Lower leg skin (tissue), 4 donors: Measurements from ENCODE around the gene PLAC8L1. TPM values are rescaled to one million over a fixed set of nuclear protein-coding genes. Genes with fewer than 3 reads are reported as not detected.

Experiments
- DNase-seq, 2 donors: peaks; one replicate each; pipeline ENCODE4 v3.0.0-alpha.2; 2019; ENCODE audit warnings: low spot score in 2 of 2
- H3K4me3 ChIP-seq: fragments of 200-600 bp; sonication (generic); 2 replicates; pipeline ENCODE4 v1.5.1; 2017; ENCODE audit warnings: mild to moderate bottlenecking, low read depth; ENCODE audit not compliant: poor library complexity, severe bottlenecking
- CTCF ChIP-seq, 3 donors: fragments of 450-650 bp; IDR thresholded peaks; one replicate each; pipeline ENCODE4 v1.5.1; 2016; ENCODE audit warnings: antibody characterized with exemption in 3 of 3, mild to moderate bottlenecking in 3 of 3, moderate library complexity in 2 of 3
- POLR2A ChIP-seq, 2 donors: fragments of 450-650 bp; IDR thresholded peaks; one replicate each; pipeline ENCODE4 v1.6.1; 2016 to 2017; ENCODE audit warnings: antibody characterized with exemption in 2 of 2, mild to moderate bottlenecking in 1 of 2, moderate library complexity in 1 of 2
- WGBS, 2 donors: methylation state at CpG; one replicate each; pipeline ENCODE4 v1.1.5; 2018; 5-methylcytosine and 5-hydroxymethylcytosine counted together
- intact Hi-C: fragments of 100-400 bp; cut with DNase I; formaldehyde crosslinking; loops from one replicate; pipeline ENCODE4 v1.15.0; 2023; ENCODE audit warnings: low total_unique reads
- total RNA-seq, 4 donors: library from RNA; depleted of rRNA; stranded (reverse); fragments of >200 nt; gene quantifications; one replicate each; pipeline ENCODE4 v1.1.0, GENCODE V29; 2016

The PLAC8L1 gene
- total RNA-seq, 4 donors from 2014 or later = not detected

GRCh38 chr5:146076455-146076854 is 28.9 kb downstream of the PLAC8L1 start:
- H3K4me3 ChIP-seq = no peak overlapping the region
- TF ChIP-seq CTCF (IDR thresholded peaks at IDR 0.05) (no peak), POLR2A (IDR thresholded peaks at IDR 0.05) (no peak)
- 73 to 77% methylated on average over 4 of the region's 4 CpGs for WGBS, 2 donors
- DNase-seq = no peak
- intact Hi-C loops = no loop called here

GRCh38 chr5:146076028-146076427 is 29.3 kb downstream of the PLAC8L1 start:
- DNase-seq = no peak
- 15 to 52% methylated on average over 4 of the region's 4 CpGs for WGBS, 2 donors
- intact Hi-C loops = no loop called here
- no peak overlapping the region for H3K4me3 ChIP-seq
- TF ChIP-seq CTCF (IDR thresholded peaks at IDR 0.05) (no peak), POLR2A (IDR thresholded peaks at IDR 0.05) (no peak)

- TF ChIP-seq POLR2A (IDR thresholded peaks at IDR 0.05) (no peak), CTCF (IDR thresholded peaks at IDR 0.05) (no peak)
- intact Hi-C loops = no loop called here
- DNase-seq = no peak
- no peak overlapping the region for H3K4me3 ChIP-seq
- 53 to 54% methylated on average over 9 of the region's 9 CpGs for WGBS, 2 donors
Observed at GRCh38 chr5:146073239-146073900, 32.0 kb downstream of the PLAC8L1 start.

GRCh38 chr5:146072595-146072994 is 32.8 kb downstream of the PLAC8L1 start:
- intact Hi-C loops = no loop called here
- WGBS, 2 donors = 69 to 74% methylated on average over 2 of the region's 2 CpGs
- TF ChIP-seq CTCF (IDR thresholded peaks at IDR 0.05) (no peak), POLR2A (IDR thresholded peaks at IDR 0.05) (no peak)
- no peak overlapping the region for H3K4me3 ChIP-seq
- no peak for DNase-seq

GRCh38 chr5:146071171-146071570 is 34.2 kb downstream of the PLAC8L1 start:
- TF ChIP-seq CTCF (IDR thresholded peaks at IDR 0.05) = no peak
- no peak for TF ChIP-seq POLR2A (IDR thresholded peaks at IDR 0.05)
- intact Hi-C loops = no loop called here
- no peak for DNase-seq
- no peak overlapping the region for H3K4me3 ChIP-seq
- WGBS, 2 donors = 57 to 69% methylated on average over 4 of the region's 4 CpGs

GRCh38 chr5:146070746-146071145 is 34.6 kb downstream of the PLAC8L1 start:
- no peak overlapping the region for H3K4me3 ChIP-seq
- intact Hi-C loops = no loop called here
- DNase-seq = no peak
- no peak for TF ChIP-seq POLR2A (IDR thresholded peaks at IDR 0.05)
- TF ChIP-seq CTCF (IDR thresholded peaks at IDR 0.05) = no peak
- WGBS, 2 donors = 76 to 83% methylated on average over 3 of the region's 3 CpGs
